OCI-M2 (cell line): ENCODE data around the gene ANKRD65.
"Not testable (repeated sequence)": the region's sequence is repeated elsewhere in the genome, so short reads cannot be mapped to it uniquely, and the experiment has no call there.

Source experiments
- DNase-seq: peaks from one replicate; lab custom pipeline; 2025; ENCODE audit not compliant: unreplicated experiment; lab: John Stamatoyannopoulos, UW

Gene ANKRD65

GRCh38 chr1:1373815-1374588 lies 47.1 kb downstream of the ANKRD65 start:
- DNase-seq = no peak

DNA sequence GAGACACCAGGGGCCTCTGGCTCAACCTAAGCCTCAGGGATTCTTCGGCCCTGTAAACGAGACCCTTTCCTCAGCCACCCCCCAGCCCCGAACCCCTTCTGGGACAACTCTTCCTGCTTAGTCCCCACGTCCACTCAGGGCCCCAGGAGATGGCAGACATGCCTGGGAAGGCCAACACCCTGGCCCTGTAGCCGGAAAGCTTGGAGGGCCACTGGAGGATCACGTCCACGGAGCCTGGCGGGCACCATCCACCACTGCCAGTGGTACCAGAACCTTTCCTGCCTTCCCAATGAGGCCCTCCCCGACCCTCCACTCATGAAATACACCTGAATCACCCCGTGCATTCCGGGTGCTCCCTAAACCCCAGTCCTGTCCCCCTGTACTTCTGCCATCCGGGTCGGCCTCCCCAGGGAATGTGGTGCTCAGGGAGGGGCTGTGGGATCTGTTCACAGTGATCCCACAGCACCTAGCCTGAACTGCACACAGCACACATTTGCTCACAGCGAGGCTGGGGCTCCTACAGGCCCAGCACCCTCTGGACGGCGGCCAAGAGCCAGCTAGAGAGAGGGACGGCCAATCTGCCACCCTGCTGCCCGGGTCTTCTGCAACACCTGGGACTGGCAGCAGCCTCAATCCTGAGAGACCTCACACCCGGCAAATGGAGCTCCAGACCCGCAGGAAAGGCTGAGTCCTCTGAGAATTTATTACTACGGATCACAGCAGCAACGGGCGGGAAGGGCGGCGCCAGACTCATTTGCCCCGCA lies 47.8 kb downstream of the ANKRD65 start:
- no peak for DNase-seq

GRCh38 chr1:1371746-1372711 lies 49.0 kb downstream of the ANKRD65 start:
- no peak for DNase-seq

GRCh38 chr1:1371364-1371745 lies 49.7 kb downstream of the ANKRD65 start:
- DNase-seq = no peak

DNA sequence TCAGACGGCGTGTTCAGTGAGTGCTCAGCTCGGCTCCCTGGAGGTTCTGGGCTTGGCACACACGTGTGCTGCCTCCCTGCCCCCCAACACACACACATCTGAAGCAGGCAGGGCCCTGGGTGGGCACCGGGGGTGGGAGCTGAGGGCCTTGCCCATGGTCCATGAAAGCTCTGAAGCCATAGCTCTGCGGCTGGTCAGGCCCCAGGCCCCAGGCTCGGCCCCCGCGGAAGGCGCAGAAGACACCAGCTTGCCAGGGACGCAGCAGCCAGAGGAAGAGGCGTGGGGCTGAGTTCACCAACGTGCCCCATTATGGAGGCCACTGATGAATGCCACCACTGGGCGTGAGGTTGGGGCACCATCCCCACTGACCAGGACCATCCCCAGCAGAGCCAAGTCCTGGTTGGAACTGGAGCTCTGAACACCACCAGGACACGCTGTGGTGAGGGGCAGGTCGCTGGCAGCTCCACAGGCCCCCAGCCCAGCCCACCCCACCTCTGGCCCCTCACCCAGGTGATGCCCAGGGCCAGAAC lies 50.2 kb downstream of the ANKRD65 start:
- no peak for DNase-seq

- not testable (repeated sequence) for DNase-seq
Observed at GRCh38 chr1:1370094-1370493, 51.0 kb downstream of the ANKRD65 start.
